GM19035 (cell line): ENCODE measurements around the gene PI4K2B.
"Not testable (repeated sequence)": the region's sequence is repeated elsewhere in the genome, so short reads cannot be mapped to it uniquely, and the experiment has no call there.

Experiments used
- ATAC-seq: cut with Tn5 transposase; IDR thresholded peaks from one replicate; pipeline ENCODE4 v1.9.1; 2021; ENCODE audit not compliant: unreplicated experiment

The PI4K2B gene

DNA sequence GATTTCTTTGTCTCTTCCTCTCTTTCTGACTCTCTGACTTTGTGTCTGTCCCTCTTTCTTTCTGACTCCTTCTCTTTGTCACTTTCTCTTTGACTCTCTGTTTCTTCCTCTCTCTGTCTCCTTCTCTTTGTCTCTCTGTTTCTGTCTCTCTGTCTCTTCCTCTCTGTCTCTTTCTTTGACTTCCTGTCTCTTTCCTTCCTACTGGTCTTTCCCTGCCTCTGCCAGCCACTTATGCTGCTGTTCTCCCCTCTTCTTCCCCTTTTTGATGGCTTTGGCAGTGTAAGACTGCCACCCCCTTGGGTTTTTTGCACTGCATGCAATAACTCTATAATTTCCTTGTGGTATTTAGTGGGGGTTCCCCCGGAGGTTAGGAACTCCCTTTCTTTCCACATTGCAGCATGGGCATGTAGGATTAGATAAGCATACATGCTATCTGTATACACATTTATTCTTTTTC, 6.9 kb downstream of the PI4K2B start:
- ATAC-seq, result not testable (repeated sequence)

DNA sequence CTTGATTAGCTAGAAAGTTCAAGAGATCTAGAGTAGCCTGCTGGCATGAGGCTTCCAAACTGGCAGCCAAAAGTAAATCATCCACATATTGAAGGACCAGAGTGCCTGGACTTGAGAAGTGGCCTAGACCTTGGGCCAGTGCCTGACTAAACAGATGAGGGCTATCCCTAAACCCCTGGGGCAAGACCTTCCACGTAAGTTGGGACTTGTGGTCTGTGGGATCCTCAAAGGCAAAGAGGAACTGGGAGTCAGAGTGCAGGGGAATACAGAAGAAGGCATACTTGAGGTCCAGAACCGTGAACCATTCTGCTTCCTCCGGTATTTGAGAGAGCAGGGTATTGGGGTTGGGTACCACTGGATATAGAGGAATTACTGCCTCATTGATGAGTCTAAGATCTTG, 8.4 kb downstream of the PI4K2B start:
- not testable (repeated sequence) for ATAC-seq

DNA sequence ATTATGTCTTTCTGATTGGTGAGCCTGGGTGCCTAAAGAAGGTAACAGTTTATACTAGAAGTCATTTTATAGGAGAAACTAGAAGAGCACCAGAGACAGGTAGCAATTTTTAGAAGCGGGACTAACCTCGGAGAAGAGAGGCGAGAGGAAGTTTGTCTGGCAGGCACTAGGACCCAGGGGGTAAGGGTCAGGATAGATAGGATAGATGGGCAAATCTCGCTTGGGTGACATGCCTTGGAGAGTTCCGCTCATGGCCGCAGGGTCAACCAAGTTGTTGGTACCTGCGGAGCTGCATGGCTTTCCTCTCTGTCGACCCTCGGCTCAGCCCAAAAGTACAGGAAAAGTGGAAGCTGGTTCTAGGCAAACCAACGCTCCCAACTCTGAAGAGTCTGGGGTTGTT, 11.3 kb downstream of the PI4K2B start:
- ATAC-seq, result no peak

DNA sequence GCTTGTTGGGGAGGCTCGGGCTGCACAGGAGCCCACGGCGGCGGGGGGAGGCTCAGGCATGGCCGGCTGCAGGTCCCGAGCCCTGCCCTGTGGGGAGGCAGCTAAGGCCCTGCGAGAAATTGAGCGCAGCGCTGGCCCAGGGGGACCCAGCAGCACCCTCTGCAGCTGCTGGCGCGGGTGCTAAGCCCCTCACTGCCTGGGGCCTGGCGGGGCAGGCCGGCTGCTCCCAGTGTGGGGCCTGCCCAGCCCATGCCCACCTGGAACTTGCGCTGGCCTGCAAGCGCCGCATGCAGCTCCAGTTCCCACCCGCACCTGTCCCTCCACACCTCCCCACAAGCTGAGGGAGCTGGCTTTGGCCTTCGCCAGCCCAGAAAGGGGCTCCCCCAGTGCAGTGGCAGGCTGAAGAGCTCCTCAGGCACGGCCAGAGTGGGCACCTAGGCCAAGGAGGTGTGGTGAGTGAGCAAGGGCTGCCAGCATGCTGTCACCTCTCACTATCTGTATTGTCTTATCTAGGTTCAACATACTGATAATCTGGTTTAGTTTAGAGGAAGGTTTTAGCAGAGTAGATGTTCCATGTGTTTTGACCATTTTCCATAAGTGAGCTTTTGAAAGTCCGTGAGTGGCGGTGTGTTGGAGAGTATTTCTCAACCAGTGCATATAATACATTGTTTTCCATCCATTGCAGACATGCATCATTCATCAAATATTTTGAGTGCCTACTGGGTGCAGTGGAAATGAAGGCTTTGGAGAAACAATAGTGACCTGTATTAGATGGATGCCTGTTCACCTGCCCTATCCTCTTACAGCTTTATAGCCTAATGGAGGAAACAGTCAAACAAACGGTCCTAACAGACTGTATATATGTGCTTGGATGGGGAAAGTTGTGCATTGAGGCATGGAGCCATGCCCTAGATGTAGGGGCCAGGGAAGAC, 13.1 kb downstream of the PI4K2B start:
- no peak for ATAC-seq

GRCh38 chr4:25248875-25249274, 15.0 kb downstream of the PI4K2B start:
- not testable (repeated sequence) for ATAC-seq

DNA sequence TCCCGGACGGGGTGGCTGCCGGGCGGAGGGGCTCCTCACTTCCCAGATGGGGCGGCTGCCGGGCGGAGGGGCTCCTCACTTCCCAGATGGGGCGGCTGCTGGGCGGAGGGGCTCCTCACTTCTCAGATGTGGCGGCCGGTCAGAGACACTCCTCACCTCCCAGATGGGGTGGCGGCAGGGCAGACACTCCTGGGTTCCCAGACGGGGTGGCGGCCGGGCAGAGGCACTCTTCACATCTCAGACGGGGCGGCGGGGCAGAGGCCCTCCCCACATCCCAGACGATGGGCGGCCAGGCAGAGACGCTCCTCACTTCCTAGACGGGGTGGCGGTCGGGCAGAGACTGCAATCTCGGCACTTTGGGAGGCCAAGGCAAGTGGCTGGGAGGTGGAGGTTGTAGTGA, 15.7 kb downstream of the PI4K2B start:
- not testable (repeated sequence) for ATAC-seq

- ATAC-seq, result no peak
Measured at GRCh38 chr4:25252230-25253070, 18.6 kb downstream of the PI4K2B start.

GRCh38 chr4:25253071-25253445, 19.2 kb downstream of the PI4K2B start:
- ATAC-seq, result no peak

- ATAC-seq, result not testable (repeated sequence)
Measured at GRCh38 chr4:25253786-25254185, 20.0 kb downstream of the PI4K2B start.

DNA sequence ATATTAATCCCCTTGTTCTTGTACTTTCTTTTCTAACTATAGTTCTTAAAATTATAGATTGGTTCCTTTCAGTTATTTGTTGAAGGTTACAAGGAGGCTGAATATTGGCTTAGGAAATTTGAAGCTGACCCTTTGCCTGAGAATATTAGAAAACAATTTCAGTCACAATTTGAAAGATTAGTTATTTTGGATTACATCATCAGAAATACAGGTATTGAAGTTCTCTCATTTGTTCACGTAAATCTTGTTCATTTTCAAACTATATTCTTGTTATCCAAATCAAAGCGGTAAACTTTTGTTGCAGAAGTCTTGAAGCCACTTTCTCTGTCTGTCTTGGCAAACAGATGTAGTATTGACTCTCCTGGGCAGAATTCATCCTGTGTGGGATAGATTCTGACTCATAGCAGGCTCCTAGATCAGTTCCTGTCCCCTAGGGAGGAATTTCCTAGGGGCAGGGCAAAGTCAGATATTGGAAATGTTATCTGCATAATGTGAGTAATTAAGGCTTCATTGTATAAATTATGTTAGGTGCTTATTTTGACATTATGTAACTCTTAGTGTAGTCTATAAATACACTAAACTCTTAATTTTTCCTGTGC, 25.2 kb downstream of the PI4K2B start:
- ATAC-seq, result no peak

DNA sequence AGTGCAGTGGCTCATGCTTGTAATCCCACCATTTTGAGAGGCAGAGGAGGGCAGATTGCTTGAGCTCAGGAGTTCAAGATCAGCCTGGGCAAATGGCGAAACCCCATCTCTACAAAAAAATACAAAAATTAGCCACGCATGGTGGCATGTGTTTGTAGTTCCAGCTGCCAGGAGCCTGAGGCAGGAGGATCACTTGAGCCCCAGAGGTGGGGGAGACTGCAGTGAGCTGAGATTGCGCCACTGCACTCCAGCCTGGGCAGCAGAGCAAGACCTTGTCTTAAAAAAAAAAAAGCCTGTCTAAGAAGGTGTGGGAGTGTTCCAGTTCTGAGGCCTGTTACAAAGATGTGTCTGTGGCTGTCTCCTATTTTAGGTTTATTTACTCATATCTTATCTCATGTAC, 38.0 kb downstream of the PI4K2B start:
- ATAC-seq, result no peak

DNA sequence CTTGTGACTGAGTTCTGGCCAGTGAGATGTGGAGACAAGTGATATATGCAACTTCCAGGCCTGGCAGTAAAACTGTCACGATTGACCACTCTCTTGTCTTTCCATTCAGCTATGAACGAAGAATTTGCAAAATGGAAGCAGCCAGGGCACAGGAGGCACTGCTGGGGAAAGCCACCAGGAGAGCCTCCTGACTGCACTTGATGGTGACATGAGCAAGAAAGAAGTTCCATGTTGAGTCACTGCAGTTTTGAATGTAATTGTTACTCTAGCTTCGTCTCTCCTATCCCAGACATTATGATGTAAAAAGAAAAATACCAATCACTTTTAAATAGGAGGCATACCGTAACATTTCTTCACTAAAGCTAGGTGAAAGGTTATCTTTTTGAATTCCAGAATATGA, 46.4 kb downstream of the PI4K2B start:
- no peak for ATAC-seq

DNA sequence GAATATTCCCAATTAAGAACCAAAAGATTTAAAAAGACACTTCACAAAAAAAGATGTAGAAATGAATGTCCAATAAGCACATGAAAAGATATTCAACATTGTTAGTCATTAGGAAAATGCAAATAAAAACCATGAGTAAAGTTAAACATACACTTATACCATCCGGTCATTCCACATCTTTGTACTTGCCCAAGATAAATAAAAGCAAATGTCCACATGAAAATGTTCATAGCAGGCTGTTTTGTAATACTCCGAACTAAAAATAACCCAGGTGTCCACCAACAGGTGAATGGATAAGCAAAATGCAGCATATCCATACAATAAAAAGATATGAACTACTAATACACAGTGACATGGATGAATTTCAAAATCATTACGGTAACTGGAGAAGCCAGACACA, 50.1 kb downstream of the PI4K2B start:
- no peak for ATAC-seq

- no peak for ATAC-seq
Measured at GRCh38 chr4:25284466-25284865, 50.6 kb downstream of the PI4K2B start.

DNA sequence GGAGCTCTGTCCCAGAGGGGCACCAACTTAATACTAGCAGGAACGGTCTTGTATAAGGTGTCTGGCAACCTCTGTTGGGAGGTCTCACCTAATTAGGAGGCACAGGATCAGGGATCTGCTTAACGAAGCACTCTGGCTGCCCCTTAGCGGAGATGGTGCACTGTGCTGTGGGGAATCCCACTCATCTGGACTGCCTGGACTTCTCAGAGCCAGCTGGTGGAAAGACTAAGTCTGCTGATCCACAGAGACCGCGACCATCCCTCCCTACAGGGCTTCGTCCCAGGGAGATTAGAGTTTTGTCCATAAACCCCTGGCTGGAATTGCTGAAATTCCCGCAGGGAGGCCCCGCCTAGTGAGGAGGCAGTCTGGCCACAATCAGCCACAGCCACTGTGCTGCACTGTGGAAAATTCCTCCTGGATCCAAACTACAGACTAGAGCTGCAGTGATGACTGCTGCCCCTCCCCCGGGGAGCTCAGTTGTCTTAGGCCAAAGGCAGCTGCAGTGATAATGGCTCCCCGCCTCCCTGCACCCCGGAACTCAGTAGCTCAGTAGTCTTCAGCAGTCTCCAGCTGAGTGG, 56.7 kb downstream of the PI4K2B start:
- no peak for ATAC-seq

DNA sequence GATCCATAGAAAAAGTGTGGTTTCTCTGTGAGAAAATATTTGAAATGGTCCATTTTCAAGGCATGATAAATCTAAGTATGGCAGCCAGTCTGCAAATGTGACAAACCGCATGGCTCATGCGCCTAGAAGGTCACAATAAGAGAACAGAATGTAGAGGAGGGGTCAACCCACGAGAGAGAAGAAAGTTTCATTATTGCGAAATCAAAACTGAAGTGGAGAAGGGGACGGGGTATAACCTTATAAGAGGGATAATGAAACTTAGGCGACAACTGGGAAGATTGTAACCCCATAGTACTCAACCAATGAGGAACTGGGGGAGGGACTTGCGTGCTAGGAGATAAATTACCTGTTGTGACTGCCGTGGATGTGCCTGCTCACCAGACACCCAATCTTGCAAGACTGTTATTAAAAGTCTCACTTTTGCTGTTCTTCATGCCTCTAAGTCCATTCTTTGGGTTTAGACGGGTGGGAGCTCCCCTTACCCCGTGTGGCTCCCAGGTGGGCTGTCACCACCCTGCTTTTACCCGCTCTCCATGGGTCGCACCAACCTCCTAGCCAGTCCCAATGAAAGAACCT, 57.4 kb downstream of the PI4K2B start:
- no peak for ATAC-seq

DNA sequence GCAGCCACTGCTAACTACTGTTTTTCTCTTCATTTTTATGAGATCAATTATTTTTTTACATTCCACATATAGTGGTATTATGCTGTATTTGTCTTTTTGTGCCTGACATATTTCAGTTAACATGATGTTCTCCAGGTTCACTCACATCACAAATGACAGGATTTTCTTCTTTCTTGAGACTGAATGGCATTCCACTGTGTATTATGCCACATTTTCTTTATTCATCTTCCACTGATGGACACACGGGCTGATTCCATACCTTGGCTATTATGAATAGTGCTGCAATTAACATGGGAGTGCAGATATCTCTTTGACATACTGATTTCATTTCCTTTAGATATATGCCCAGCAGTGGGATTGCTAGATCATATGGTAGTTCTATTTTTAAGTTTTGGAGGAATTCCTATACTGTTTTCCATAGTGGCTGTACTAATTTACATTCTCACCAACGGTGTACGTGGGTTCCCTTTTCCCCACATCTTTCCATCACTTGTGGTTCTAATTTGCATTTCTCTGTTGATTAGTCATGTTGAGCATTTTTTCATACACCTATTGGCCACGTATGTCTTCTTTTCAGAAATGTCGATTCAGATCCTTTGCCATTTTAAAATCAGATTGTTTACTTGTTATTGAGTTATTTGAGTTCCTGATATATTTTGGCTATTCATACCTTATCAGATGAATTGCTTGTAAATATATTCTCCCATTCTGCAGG, 63.9 kb downstream of the PI4K2B start:
- ATAC-seq, result no peak

DNA sequence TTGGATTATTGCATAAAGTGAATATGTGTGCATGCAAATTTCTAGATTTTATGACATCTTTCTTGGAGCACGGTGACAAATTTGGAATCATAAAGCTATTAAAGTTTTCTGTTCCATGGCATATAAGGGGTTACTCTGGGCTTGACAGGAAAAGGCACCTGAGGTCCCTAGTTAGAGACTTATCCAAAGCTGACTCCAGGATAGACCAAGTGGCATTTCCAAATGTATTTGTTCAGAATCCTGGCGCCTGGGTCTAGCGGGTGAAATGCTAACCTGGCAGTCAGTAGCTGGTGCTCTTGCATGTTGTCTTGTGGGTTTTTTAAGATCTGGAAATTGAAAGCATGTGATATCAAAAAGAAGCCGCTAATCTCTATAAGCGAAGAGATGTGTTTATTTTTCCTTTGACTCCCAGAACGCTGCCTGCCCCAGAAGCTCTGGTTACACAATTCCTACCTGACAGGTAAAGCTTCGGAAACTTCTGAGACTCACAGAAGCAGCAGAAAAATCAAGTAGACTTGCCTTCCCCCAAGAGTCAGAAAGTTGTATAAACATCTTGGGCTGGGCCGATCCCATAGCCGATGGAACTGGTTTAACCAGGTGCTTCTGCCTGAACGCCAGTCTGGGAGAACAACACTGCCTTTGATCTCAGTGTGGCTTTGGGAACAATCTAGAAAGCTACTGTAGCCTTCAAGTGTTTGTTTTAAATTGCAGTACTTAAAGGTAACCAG, 65.8 kb downstream of the PI4K2B start:
- no peak for ATAC-seq

DNA sequence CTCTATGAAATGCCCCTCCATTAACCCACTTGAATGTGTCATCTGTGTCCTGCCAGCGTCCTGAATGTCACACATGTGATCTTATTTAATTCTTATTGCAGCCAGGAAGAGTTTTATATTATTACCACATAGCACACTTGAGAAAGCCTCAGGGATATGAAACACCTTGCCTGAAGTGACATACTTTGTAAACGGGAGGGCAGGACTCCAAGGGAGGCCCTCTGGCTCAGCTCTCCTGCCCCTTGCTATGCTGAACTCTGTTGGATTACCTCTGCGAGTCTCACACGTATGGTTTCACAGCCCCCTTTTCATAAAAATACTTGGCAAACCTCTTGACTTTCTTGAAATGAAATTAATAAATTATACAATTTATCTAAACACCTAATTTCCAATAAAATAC, 67.6 kb downstream of the PI4K2B start:
- no peak for ATAC-seq
